RPMI8226 (cell line): Measurements from ENCODE around the gene EFCAB13.
"Not testable (repeated sequence)": the region's sequence is repeated elsewhere in the genome, so short reads cannot be mapped to it uniquely, and the experiment has no call there.

Source experiments
- DNase-seq: peaks from one replicate; pipeline ENCODE4 v3.0.0-alpha.2; 2015

EFCAB13 gene

DNA sequence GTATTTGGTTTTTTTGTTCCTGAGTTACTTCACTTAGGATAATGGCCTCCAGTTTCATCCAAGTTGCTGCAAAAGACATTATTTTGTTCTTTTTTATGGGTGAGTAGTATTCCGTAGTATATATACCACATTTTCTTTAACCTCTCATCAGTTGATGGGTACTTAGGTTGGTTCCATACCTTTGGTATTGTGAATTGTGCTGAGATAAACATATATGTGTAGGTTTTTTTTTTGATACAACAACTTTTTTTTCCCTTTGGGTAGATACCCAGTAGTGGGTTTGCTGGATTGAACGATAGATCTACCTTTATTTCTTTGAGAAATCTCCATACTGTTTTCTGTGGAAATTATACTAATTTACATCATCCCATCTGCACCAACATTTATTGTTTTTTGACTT, 6.8 kb downstream of the EFCAB13 start:
- DNase-seq, result no peak

DNA sequence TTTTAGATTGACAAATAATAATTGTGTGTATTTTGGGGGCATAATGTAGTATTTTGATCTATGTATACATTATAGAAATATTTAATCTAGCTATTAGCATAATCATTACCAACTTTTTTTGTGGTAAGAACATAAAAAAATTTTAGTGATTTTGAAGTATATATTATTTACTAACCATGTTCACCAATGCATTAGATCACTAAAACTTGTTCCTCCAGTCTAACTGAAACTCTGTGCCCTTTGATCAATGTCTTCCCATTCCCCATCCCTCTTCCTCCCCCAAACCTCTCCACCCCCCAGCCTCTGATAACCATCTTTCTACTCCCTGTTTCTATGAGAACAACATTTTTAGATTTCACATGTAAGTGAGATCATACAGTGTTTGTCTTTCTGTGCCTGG, 8.5 kb downstream of the EFCAB13 start:
- DNase-seq, result no peak

GRCh38 chr17:47335101-47335936, 11.6 kb downstream of the EFCAB13 start:
- DNase-seq, result no peak

- no peak for DNase-seq
Measured at GRCh38 chr17:47338026-47338425, 14.3 kb downstream of the EFCAB13 start.

DNA sequence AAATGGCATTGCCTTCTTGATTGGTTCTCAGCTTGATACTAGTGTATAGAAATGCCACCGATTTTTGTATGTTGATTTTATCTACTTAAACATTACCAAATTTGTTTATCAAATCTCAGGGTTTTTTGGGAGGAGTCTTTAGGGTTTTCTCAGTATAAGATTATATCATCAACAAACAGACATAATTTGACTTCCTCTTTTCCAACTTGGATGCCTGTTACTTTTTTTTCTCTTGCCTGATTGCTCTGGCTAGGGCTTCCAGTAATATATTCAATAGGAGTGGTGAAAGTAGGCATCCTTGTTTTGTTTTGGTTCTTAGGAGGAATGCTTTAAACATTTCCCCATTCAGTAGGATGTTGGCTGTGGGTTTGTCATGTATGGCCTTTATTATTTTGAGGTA, 29.1 kb downstream of the EFCAB13 start:
- no peak for DNase-seq

- DNase-seq, result no peak
Measured at GRCh38 chr17:47358652-47359051, 34.9 kb downstream of the EFCAB13 start.

GRCh38 chr17:47363171-47363570, 39.4 kb downstream of the EFCAB13 start:
- no peak for DNase-seq

DNA sequence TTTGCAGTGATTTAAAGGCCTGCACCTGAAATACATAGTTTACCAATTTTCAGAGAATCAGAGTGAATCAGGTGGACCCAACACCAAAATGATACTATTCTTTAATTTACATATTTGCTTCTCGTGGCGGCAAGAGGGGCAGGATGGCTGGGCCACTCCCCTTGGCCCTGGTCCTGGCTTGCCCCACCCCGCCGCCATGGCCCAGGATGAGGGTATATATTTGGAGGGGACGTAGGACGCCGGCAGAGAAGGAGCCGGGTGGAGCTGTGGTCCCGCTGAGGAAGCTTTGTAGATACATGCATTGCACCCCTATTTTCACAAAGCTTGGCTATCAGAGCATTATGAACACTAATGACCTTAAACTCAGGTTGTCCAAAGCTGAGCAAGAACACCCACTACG, 43.5 kb downstream of the EFCAB13 start:
- no peak for DNase-seq

GRCh38 chr17:47368262-47368661, 44.5 kb downstream of the EFCAB13 start:
- no peak for DNase-seq

DNA sequence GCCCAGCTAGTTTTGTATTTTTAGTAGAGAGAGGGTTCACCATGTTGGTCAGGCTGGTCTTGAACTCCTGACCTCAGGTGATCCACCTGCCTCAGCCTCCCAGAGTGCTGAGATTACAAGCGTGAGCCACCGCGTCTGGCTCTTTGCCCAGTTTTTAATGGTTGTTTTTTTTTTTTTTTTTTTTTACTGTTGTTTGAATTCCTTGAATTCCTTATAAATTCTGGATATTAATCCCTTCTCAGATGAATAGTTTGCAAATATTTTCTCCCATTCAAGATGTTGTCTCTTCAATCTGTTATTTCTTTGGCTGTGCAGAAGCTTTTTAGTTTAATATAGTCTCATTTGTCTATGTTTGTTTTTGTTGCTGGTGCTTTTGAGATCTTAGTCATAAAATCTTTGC, 47.1 kb downstream of the EFCAB13 start:
- DNase-seq, result not testable (repeated sequence)

DNA sequence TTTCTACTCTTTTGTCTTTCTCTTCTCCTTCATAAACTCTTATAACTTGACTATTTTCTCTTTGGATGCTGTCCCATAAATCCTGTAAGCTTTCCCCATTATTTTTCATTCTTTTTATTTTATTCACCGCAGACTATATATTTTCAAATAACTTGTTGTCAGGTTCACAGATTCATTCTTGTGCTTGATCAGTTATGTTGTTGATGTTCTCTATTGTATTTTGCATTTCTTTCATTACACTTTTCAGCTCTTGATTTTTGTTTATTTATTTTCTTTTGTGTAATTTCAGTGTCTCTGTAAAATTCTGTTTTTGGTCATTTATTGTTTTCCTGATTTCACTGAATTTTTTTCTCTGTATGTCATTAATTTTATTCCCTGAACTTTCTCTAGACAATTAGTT, 49.2 kb downstream of the EFCAB13 start:
- no peak for DNase-seq

GRCh38 chr17:47376247-47376646, 52.5 kb downstream of the EFCAB13 start:
- DNase-seq, result no peak

DNA sequence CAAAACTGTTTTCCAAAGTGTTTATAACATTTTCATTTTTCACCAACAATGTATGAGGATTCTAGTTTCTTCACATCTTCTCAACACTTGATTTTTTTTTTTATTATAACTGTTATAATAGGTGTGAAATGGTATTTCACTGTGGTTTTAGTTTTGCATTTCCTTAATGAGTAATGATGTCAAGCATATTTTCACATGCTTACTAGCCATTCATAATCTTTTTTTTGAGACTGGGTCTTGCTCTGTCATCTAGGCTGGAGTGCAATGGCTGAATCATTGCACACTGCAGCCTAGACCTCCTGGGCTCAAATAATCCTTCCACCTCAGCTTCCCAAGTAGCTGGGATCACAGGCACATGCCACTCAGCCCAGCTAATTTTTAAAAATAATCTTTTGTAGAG, 65.1 kb downstream of the EFCAB13 start:
- DNase-seq, result no peak

DNA sequence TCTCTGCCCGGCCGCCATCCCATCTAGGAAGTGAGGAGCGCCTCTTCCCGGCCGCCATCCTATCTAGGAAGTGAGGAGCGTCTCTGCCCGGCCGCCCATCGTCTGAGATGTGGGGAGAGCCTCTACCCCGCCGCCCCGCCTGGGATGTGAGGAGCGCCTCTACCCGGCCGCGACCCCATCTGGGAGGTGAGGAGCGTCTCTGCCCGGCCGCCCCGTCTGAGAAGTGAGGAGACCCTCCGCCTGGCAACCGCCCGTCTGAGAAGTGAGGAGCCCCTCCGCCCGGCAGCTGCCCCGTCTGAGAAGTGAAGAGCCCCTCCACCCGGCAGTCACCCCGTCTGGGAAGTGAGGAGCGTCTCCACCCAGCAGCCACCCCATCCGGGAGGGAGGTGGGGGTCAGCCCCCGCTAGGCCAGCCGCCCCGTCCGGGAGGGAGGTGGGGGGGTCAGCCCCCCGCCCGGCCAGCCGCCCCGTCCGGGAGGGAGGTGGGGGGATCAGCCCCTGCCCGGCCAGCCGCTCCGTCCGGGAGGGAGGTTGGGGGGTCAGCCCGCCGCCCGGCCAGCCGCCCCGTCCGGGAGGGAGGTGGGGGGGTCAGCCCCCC, 73.9 kb downstream of the EFCAB13 start:
- not testable (repeated sequence) for DNase-seq

DNA sequence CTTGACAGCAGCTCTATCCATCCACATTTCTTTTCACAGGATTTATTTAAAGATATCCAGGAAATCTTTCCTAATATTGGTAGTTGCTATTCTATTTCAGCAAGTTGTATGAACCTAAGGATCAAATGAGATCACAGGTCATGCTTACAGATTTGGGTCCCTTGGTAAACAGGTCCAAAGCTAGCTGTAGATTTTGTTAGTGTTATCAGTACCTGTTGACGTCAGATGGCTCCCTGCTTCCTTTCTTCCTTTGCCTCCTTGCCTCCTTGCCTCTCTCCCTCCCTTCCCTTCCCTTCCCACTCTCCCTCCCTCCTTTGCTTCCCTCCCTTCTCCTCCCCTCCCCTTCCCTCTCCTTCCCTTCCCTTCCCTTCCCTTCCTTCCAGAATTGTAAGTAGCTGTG, 76.6 kb downstream of the EFCAB13 start:
- no peak for DNase-seq

- DNase-seq, result no peak
Measured at GRCh38 chr17:47401100-47401499, 77.3 kb downstream of the EFCAB13 start.

- DNase-seq, result no peak
Measured at GRCh38 chr17:47404006-47404405, 80.3 kb downstream of the EFCAB13 start.

- no peak for DNase-seq
Measured at GRCh38 chr17:47404875-47405274, 81.1 kb downstream of the EFCAB13 start.

DNA sequence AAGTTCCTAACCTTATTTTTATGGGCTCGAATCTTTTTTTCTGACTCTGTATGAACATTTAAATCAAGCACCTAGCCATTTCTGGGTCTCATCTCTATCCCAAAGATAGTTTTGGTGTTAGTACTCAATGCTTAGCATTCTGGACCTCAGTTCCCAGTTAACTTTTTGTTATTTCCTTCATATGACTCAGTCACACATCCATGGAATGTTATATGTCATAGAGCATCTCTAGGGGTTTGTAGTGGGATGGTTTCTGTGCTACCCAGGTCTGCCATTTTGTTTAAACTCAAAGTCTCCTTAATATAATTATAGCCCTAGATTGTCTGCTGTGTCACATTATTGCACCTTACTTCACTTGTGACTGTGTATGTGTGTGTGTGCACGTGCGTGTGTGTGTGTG, 90.1 kb downstream of the EFCAB13 start:
- no peak for DNase-seq

DNA sequence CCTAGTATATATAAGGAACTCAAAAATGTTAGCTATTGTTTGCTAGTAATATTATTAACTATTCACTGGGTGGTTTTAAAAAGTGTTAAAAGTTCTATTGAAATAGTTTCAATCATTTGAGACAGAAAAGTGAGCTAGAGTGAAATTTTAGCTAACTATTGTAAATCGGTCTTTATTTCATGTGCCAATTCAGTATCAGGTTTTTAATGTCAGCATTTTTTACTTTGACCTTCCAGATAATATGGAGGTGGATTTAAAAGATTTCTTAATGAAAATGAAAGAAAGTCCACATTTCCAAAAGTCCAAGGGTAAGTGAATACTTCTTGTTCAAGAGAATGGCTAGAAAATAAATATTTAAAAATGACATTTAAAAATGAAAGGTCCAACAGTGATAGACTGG, 90.9 kb downstream of the EFCAB13 start:
- no peak for DNase-seq

DNA sequence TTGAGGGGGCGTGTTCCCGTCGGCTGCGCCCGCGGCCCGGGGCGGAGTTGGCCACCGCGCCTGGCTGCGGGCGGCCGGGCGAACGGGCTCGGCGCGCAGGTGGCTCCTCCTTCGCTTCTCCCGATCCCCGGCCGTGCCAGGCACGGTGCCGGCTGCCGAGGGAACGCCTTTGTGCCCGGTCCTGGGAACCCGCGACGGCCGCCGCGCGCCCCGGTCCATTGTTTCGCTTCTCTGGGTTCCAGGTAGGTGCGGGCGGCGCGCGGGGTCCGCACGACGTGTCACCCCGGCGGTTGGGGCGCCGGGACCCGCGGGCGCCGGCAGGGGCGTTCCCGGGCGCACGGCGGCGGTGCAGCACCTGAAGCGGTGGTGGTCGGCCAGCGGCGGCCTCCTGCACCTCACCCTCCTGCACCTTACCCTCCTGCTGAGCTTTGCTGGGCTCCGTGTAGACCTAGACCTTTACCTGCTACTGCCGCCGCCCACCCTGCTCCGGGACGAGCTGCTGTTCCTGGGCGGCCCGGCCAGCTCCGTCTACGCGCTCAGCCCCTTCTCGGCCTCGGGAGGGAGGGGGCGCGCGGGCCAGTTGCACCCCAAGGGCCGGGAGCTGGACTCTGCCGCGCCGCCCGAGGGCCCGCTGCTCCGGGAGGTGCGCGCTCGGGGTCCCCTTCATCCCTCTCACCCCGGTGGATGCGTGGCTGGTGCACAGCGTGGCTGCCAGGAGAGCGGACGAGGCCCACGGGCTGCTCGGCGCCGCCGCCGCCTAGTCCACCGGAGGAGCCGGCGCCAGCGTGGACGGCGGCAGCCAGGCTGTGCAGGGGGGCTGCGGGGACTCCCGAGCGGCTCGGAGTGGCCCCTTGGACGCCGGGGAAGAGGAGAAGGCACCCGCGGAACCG, 99.9 kb downstream of the EFCAB13 start:
- no peak for DNase-seq

GRCh38 chr17:47425233-47425632, 101.5 kb downstream of the EFCAB13 start:
- not testable (repeated sequence) for DNase-seq

DNA sequence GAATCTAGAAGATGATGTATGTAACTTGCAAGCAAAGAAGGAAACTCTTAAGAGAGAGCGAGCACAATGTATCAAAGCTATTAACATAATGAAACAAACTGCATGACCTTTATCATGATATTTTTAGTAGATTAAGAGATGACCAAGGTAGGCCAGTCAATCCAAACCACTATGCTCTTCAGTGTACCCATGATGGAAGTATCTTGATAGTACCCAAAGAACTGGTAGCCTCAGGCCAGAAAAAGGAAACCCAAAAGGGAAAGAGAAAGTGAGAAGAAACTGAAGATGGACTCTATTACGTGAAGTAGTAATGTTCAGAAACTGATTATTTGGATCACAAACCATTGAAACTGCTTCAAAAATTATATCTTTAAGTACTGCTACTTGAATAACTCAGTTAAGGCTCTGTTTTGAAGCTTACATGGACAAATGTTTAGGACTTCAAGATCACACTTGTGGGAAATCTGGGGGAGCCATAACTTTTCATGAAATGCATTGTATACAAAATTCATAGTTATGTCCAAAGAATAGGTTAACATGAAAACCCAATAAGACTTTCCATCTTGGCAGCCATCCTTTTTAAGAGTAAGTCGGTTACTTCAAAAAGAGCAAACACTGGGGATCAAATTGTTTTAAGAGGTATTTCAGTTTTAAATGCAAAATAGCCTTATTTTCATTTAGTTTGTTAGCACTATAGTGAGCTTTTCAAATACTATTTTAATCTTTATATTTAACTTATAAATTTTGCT, 102.3 kb downstream of the EFCAB13 start:
- not testable (repeated sequence) for DNase-seq
